HUES48 (cell line): ENCODE results near the gene MRPS30.
"Not testable (repeated sequence)": the region's sequence is repeated elsewhere in the genome, so short reads cannot be mapped to it uniquely, and the experiment has no call there.

Experiments used
- H3K27ac ChIP-seq: one replicate; pipeline ENCODE4 v1.7.0; 2013; ENCODE audit warnings: low read depth, low read length, inconsistent platforms
- H3K27me3 ChIP-seq: 2 replicates; pipeline ENCODE4 v1.6.1; 2013; ENCODE audit warnings: mild to moderate bottlenecking, low read length; ENCODE audit not compliant: control insufficient read depth, insufficient read depth
- H3K36me3 ChIP-seq: 2 replicates; pipeline ENCODE4 v1.6.1; 2013; ENCODE audit warnings: low read length; ENCODE audit not compliant: control insufficient read depth, insufficient read depth
- H3K4me1 ChIP-seq: 2 replicates; pipeline ENCODE4 v1.6.1; 2013; ENCODE audit warnings: mild to moderate bottlenecking, low read length; ENCODE audit not compliant: control insufficient read depth, insufficient read depth
- H3K4me3 ChIP-seq: 2 replicates; pipeline ENCODE4 v1.5.1; 2013; ENCODE audit warnings: mild to moderate bottlenecking, low read depth, low read length
- H3K9ac ChIP-seq: 2 replicates; pipeline ENCODE4 v1.6.1; 2013; ENCODE audit warnings: mild to moderate bottlenecking, low read depth, low read length, moderate library complexity
- H3K9me3 ChIP-seq: 2 replicates; pipeline ENCODE4 v1.6.1; 2013; ENCODE audit warnings: low read length; ENCODE audit not compliant: control insufficient read depth, insufficient read depth

Gene MRPS30

DNA sequence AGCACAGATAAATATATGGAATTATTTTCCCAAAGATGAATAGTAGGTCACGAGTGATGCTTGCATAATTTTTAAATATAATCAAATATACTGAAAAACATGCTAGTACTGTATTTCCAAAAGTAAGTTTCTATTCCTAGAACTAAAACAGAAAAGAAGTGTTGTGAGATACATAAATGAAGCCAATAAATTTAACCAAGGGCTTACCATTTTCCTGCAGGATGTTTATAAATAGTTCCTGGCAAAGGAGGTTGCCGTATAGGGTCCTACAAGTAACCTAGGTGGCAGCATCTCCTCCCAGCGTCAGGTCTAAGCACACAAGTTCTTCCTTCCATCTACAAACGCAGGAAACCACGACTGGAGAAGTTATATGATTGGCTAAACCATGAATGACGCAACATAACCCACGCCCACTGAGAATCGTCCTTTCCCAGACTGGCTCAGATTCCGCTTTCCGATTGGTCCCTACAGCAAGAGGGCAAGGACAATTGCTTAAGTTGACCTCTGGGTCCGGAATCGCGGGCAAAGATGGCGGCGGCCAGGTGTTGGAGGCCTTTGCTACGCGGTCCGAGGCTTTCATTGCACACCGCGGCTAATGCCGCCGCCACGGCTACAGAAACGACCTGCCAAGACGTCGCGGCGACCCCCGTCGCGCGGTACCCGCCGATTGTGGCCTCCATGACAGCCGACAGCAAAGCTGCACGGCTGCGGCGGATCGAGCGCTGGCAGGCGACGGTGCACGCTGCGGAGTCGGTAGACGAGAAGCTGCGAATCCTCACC lies at the start of gene MRPS30:
TSS of gene MRPS30 (plus strand) at position 513 of the 780 bp plus-strand sequence. CDS start at position 529, 16 bp downstream.
- H3K9ac ChIP-seq = peak within 1 kb of the TSS; percentile 97
- peak within 1 kb of the TSS; percentile 89 for H3K27ac ChIP-seq
- peaks cover 29% of the 10 kb centered on the region for H3K36me3 ChIP-seq
- H3K27me3 ChIP-seq = no peaks in the 10 kb centered on the region
- peak within 1 kb of the TSS; percentile 89 for H3K4me3 ChIP-seq
- H3K4me1 ChIP-seq = peaks cover 7% of the 10 kb centered on the region; the same call in 1 of the 2 replicates
- no peaks in the 10 kb centered on the region for H3K9me3 ChIP-seq

DNA sequence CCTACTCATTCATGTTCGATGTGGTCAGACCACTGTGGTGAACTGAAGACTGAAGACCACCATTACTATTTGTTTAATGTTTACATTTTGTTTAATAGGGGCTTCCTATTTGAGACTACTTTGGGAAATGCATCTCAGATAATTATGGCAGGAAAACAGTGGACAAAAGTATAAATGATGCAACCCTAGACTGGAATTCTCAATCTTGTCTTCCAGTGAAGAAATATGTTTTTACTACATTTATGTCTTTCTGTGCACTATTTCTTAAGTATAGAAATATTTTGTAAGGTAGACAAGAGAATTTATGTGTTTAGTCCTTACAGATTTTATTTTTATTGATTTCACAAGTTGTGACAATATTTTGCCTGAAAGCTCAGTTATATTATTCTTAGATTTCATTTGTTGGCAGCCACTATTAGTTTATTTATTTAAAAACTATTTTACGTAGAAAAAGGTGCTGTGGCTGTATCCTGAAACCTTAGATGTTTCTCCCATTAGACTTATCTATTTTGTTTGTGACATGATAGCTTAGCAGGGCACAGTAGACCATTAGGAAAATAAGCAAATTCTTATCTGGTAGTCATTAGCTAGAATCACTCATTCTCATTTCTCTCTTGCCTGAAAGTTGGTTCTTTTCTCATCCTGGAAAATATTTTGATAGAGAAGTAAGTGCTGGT lies 39.4 kb upstream of the MRPS30 start:
- no peaks in the 10 kb centered on the region for H3K36me3 ChIP-seq
- no peaks in the 10 kb centered on the region for H3K27me3 ChIP-seq
- no peaks in the 10 kb centered on the region for H3K4me1 ChIP-seq
- no peak overlapping the region for H3K9ac ChIP-seq
- no peak overlapping the region for H3K27ac ChIP-seq
- H3K4me3 ChIP-seq = no peak overlapping the region
- no peaks in the 10 kb centered on the region for H3K9me3 ChIP-seq

DNA sequence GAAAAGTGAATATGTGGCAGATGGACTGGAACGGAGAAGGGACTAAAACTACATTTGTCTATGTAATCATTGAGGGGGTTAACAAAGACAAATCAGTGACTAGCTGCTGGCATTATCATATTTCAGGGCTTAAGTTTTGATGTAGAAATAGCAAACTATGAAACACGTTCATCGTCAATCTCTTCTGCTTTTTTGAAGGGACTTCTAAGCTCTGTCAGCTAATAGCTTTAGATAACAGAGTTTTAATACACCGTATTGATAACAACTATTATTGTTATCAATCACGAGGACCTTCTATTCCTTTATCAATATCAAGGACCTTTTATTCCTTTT lies 38.9 kb upstream of the MRPS30 start:
- H3K27ac ChIP-seq = no peak overlapping the region
- no peaks in the 10 kb centered on the region for H3K27me3 ChIP-seq
- no peak overlapping the region for H3K9ac ChIP-seq
- no peaks in the 10 kb centered on the region for H3K36me3 ChIP-seq
- no peaks in the 10 kb centered on the region for H3K9me3 ChIP-seq
- no peak overlapping the region for H3K4me3 ChIP-seq
- H3K4me1 ChIP-seq = no peaks in the 10 kb centered on the region

DNA sequence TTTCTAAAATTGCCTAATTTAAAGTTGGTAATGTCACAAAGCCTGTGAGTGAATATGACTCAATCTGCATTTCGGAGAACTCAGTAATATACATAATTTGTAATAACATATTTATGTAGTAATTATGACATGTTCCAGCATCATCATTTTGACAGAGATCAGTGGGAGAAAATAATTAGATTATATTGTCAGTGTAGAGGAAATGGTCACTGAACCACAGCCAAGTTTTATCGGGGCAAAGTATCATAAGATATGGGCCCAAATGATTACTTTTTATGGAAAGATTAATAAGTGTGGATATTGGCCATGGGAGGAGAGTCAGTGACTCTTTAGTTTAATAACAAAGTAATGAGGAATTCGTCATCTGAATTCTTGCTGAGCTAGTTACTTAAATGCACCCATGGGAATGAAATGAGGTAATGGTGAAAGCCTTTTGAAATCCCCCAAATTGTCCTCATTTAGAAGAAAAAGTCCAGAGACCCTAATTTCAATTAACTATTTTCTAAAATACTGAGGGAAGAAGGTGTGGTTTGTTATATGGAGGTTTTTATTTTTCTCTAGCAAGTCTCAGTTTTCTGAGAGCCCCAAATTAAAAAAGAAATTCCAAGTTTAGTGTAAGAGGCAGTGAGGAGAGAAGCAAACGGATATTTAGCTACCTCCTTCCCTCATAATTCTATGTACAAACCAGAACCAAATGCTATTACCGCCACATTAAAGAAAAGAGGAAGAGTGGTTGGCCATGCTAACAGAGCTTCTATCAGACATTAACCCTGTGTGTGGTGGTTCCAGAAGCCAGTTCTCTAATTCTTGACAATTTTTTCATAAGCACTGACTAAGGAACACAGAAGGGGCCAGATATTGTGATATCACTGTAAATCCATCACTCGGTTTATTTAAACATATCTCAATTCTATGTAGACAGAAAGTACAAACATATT lies 37.7 kb upstream of the MRPS30 start:
- Histone ChIP-seq H3K4me3 (no peak overlapping the region), H3K9ac (no peak overlapping the region), H3K9me3 (no peaks in the 10 kb centered on the region), H3K27me3 (no peaks in the 10 kb centered on the region), H3K36me3 (no peaks in the 10 kb centered on the region), H3K4me1 (no peaks in the 10 kb centered on the region), H3K27ac (no peak overlapping the region)

DNA sequence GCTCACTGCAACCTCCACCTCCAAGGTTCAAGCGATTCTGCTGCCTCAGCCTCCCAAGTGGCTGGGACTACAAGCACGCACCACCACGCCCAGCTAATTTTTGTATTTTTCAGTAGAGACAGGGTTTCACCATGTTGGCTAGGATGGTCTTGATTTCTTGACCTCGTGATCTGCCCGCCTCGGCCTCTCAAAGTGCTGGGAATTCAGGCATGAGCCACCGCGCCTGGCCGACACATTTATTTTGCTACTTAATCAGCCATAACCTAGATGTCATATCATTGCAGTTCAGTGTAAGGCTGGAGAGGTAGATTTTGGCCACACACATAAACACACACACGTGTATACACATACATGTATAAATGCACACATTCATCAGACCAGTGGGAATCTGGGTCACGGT lies 36.4 kb upstream of the MRPS30 start:
- not testable (repeated sequence) for H3K9ac ChIP-seq, H3K36me3 ChIP-seq, H3K27me3 ChIP-seq, H3K4me1 ChIP-seq, H3K9me3 ChIP-seq, H3K4me3 ChIP-seq, H3K27ac ChIP-seq

DNA sequence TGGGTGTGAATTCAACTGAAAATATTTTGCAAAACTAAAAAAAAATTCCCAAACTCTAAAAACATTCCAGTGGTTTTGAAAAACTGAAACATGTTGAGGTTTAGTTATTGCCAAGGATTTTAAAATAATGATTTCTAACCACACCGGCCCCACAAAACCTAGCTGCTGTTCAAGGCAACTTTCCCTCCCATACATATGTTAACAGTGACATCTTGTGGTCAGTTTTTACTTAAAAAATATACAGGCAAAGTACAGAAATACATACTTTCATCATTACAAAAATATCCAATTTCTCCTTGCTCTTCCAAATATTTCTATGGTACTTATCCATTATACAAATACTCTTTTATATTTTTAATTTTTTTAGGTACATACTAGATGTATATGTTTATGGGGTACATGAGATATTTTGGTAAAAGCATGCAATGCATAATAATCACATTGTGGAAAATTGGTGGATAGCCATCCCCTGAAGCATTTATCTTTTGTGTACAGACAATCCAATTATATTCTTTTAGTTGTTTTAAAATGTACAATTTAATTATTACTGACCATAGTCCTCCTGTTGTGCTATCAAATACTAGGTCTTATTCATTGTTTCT lies 34.4 kb upstream of the MRPS30 start:
- H3K9me3 ChIP-seq = no peaks in the 10 kb centered on the region
- no peaks in the 10 kb centered on the region for H3K36me3 ChIP-seq
- no peak overlapping the region for H3K27ac ChIP-seq
- no peak overlapping the region for H3K9ac ChIP-seq
- H3K4me3 ChIP-seq = no peak overlapping the region
- H3K4me1 ChIP-seq = no peaks in the 10 kb centered on the region
- no peaks in the 10 kb centered on the region for H3K27me3 ChIP-seq

DNA sequence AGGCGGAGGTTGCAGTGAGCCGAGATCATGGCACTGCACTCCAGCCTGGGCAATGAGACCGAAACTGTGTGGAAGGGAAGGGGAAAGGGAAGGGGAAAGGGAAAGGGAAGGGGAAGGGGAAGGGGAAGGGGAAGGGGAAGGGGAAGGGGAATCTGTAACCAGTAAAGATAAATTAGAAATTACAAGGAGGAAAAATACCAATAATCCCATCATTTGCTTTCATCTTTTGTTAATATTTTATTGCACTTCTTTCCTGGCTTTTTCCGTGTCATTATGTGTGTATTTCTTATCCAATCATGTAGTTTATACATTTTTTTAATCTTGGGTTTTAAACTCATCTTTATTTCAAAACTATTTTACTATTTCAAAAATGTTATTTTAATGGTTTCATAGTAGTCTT lies 29.6 kb upstream of the MRPS30 start:
- Histone ChIP-seq H3K4me3 (no peak overlapping the region), H3K36me3 (no peaks in the 10 kb centered on the region), H3K9ac (no peak overlapping the region), H3K27me3 (no peaks in the 10 kb centered on the region), H3K9me3 (no peaks in the 10 kb centered on the region), H3K27ac (no peak overlapping the region), H3K4me1 (no peaks in the 10 kb centered on the region)

DNA sequence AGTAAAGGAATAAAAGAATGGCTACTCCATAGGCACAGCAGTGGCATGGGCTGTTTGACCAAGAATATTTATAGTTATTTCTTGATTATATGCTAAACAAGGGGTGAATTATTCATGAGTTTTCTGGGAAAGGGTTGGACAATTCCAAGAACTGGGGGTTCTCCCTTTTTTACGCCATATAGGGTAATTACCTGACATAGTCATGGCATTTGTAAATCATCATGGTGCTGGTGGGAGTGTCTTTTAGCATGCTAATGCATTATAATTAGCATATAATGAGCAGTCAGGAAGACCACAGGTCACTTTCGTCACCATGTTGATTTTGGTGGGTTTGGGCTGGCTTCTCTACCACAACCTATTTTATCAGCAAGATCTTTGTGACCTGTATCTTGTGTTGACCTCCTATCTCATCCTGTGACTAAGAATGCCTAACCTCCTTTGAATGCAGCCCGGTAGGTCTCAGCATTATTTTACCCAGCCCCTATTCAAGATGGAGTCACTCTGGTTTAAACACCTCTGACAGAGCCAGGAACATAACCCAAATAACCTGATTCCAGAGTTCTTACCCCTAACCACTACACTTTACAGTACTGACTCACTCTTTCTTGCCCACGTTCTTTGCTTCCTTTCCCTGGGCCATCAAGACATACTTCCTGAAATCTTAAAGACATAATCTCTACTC lies 25.0 kb upstream of the MRPS30 start:
- Histone ChIP-seq H3K27me3 (no peaks in the 10 kb centered on the region), H3K9ac (no peak overlapping the region), H3K36me3 (no peaks in the 10 kb centered on the region), H3K9me3 (peaks cover 24% of the 10 kb centered on the region), H3K27ac (no peak overlapping the region), H3K4me1 (no peaks in the 10 kb centered on the region), H3K4me3 (no peak overlapping the region)

DNA sequence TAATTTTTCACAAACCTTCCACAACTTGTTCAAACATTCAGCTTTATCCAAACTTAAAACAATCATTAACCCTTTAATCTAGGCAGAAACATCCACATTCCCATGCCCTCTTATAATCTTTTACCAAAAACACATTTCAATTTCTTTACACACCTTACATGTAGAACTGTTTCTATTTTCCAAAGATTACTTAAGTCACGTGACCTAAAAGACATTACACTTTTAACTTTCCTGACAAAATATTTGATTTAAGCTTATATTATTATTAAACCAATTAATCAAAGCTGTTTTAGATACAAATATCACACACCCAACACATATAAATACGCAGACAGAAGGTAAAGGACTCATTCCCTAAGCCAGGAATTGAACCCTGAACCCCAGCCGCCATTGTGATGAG lies 21.0 kb upstream of the MRPS30 start:
- no peaks in the 10 kb centered on the region for H3K36me3 ChIP-seq
- no peak overlapping the region for H3K4me3 ChIP-seq
- H3K9me3 ChIP-seq = peaks cover 30% of the 10 kb centered on the region
- H3K4me1 ChIP-seq = no peaks in the 10 kb centered on the region
- H3K27me3 ChIP-seq = no peaks in the 10 kb centered on the region
- no peak overlapping the region for H3K9ac ChIP-seq
- no peak overlapping the region for H3K27ac ChIP-seq

DNA sequence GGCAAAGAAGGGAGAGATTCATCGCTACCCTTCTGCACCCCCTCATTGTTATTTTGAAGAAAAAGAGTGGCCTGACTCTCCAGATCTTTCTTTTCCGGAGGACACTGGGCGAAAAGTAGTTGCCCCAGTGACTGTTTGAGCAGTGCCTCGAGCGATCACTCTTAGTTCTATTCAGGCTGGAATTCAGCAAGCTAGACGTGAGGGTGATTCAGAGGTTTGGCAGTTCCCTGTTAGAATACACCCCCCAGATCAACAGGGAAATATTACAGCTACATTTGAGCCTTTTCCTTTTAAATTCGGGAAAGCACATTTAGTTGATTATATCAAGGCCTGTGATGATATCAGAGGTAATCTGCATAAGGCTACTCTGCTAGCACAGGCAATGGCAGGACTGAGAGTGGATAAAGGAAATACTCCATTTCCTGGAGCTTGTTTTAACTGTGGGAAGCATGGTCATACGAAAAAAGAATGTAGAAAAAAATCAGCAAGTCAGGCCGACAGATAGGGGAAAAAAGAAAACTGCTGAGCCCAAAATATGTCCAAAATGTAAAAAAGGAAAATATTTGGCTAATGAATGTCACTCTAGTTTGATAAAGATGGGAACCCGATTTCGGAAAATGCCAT lies 19.3 kb upstream of the MRPS30 start:
- not testable (repeated sequence) for H3K27me3 ChIP-seq, H3K4me1 ChIP-seq, H3K27ac ChIP-seq, H3K4me3 ChIP-seq, H3K9ac ChIP-seq, H3K36me3 ChIP-seq
- peaks cover 47% of the 10 kb centered on the region for H3K9me3 ChIP-seq
